Liver (tissue), 9 donors: ENCODE results near the gene PCDH15. TPM values are rescaled to one million over a fixed set of nuclear protein-coding genes. Genes with fewer than 3 reads are reported as not detected.

Source experiments
- DNase-seq: peaks from one replicate; pipeline ENCODE4 v3.0.0-alpha.2; 2017; ENCODE audit warnings: low spot score
- H3K27ac ChIP-seq, 2 donors: one replicate each; pipeline ENCODE4 v1.7.0; 2013; ENCODE audit warnings: inconsistent platforms in 2 of 2, low read length in 2 of 2, control low read depth in 1 of 2, low read depth in 1 of 2, mild to moderate bottlenecking in 1 of 2
- H3K27me3 ChIP-seq, 4 donors: one replicate each; pipeline versions ENCODE4 v1.6.1 to v1.7.0; 2013; ENCODE audit warnings: low read length in 3 of 4, inconsistent platforms in 1 of 4, mild to moderate bottlenecking in 1 of 4, moderate library complexity in 1 of 4; ENCODE audit not compliant: control insufficient read depth in 4 of 4, insufficient read depth in 4 of 4
- H3K36me3 ChIP-seq, 4 donors: one replicate each; pipeline versions ENCODE4 v1.6.1 to v1.7.0; 2013; ENCODE audit warnings: low read length in 3 of 4, mild to moderate bottlenecking in 3 of 4, low read depth in 1 of 4, moderate library complexity in 1 of 4; ENCODE audit not compliant: control insufficient read depth in 4 of 4, insufficient read depth in 3 of 4
- H3K4me1 ChIP-seq, 4 donors: one replicate each; pipeline versions ENCODE4 v1.6.1 to v1.7.0; 2013; ENCODE audit warnings: low read length in 3 of 4, mild to moderate bottlenecking in 3 of 4, moderate library complexity in 1 of 4; ENCODE audit not compliant: control insufficient read depth in 4 of 4, insufficient read depth in 4 of 4
- H3K4me3 ChIP-seq, 3 donors: one replicate each; pipeline versions ENCODE4 v1.6.1 to v1.7.0; 2013; ENCODE audit warnings: low read length in 3 of 3, control low read depth in 1 of 3, low read depth in 1 of 3, mild to moderate bottlenecking in 1 of 3
- H3K9ac ChIP-seq, 2 donors: one replicate each; pipeline ENCODE4 v1.7.0; 2013; ENCODE audit warnings: low read length in 2 of 2, mild to moderate bottlenecking in 2 of 2, moderate library complexity in 2 of 2, control low read depth in 1 of 2, low read depth in 1 of 2
- H3K9me3 ChIP-seq, 4 donors: one replicate each; pipeline versions ENCODE4 v1.6.1 to v1.7.0; 2013; ENCODE audit warnings: low read length in 3 of 4; ENCODE audit not compliant: control insufficient read depth in 4 of 4
- ATF3 ChIP-seq: IDR thresholded peaks from 2 replicates; pipeline ENCODE4 v1.6.1; 2016; ENCODE audit warnings: antibody characterized with exemption
- CTCF ChIP-seq: fragments of 150-350 bp; IDR thresholded peaks from 2 replicates; pipeline ENCODE4 v1.5.1; 2017; ENCODE audit warnings: improper control_type of control experiment, low read depth, low read length; ENCODE audit not compliant: missing input control
- EGR1 ChIP-seq, 2 donors: IDR thresholded peaks; 2 replicates each; pipeline ENCODE4 v1.6.1; 2016 to 2018; ENCODE audit warnings: antibody characterized with exemption in 2 of 2, low read depth in 2 of 2
- FOXA1 ChIP-seq: IDR thresholded peaks from 2 replicates; pipeline ENCODE4 v1.6.1; 2016; ENCODE audit warnings: antibody characterized with exemption
- FOXA2 ChIP-seq: IDR thresholded peaks from 2 replicates; pipeline ENCODE4 v1.6.1; 2016; ENCODE audit warnings: antibody characterized with exemption
- GABPA ChIP-seq, 2 donors: IDR thresholded peaks in 1 of 2; conservative IDR thresholded peaks in 1 of 2; 2 replicates each; pipeline ENCODE4 v1.6.1; 2016; ENCODE audit warnings: antibody characterized with exemption in 2 of 2, mild to moderate bottlenecking in 1 of 2, moderate library complexity in 1 of 2
- HNF4A ChIP-seq, 2 donors: conservative IDR thresholded peaks; 2 replicates each; pipeline ENCODE4 v1.6.1; 2016; ENCODE audit warnings: antibody characterized with exemption in 2 of 2, mild to moderate bottlenecking in 2 of 2
- HNF4G ChIP-seq: IDR thresholded peaks from 2 replicates; pipeline ENCODE4 v1.6.1; 2016; ENCODE audit warnings: antibody characterized with exemption
- JUND ChIP-seq, 2 donors: IDR thresholded peaks; 2 replicates each; pipeline ENCODE4 v1.6.1; 2016; ENCODE audit warnings: antibody characterized with exemption in 2 of 2
- MAX ChIP-seq: IDR thresholded peaks from 2 replicates; pipeline ENCODE4 v1.6.1; 2016; ENCODE audit warnings: antibody characterized with exemption
- NR2F2 ChIP-seq: IDR thresholded peaks from 2 replicates; pipeline ENCODE4 v1.6.1; 2016; ENCODE audit warnings: antibody characterized with exemption
- RAD21 ChIP-seq, 2 donors: IDR thresholded peaks; 2 replicates each; pipeline ENCODE4 v1.6.1; 2016; ENCODE audit warnings: antibody characterized with exemption in 2 of 2, mild to moderate bottlenecking in 2 of 2
- REST ChIP-seq: IDR thresholded peaks from 2 replicates; pipeline ENCODE4 v1.6.1; 2016; ENCODE audit warnings: antibody characterized with exemption, mild to moderate bottlenecking
- RXRA ChIP-seq, 2 donors: IDR thresholded peaks; 2 replicates each; pipeline ENCODE4 v1.6.1; 2017 to 2018; ENCODE audit warnings: antibody characterized with exemption in 2 of 2, mild to moderate bottlenecking in 1 of 2
- SP1 ChIP-seq: IDR thresholded peaks from 2 replicates; pipeline ENCODE4 v1.6.1; 2018; ENCODE audit warnings: antibody characterized with exemption, mild to moderate bottlenecking
- TAF1 ChIP-seq: conservative IDR thresholded peaks from 2 replicates; pipeline ENCODE4 v1.6.1; 2016; ENCODE audit warnings: antibody characterized with exemption, mild to moderate bottlenecking
- YY1 ChIP-seq: IDR thresholded peaks from 2 replicates; pipeline ENCODE4 v1.6.1; 2016; ENCODE audit warnings: antibody characterized with exemption, mild to moderate bottlenecking
- ZBTB33 ChIP-seq: IDR thresholded peaks from 2 replicates; pipeline ENCODE4 v1.6.1; 2016; ENCODE audit warnings: antibody characterized with exemption
- polyA plus RNA-seq, 2 donors: library from polyadenylated mRNA; stranded (reverse) in 1 of 2; unstranded in 1 of 2; fragments of 200-250 nt in 1 of 2; fragments of >200 nt in 1 of 2; fragmentation: Nextera tagmentation in 1 of 2; extraction: Ambion mirVana in 1 of 2; gene quantifications; one replicate each; pipeline versions ENCODE4 v1.2.1 to v1.2.3, GENCODE V29; 2013 to 2015
- total RNA-seq, 2 donors: library from RNA; depleted of rRNA; stranded (reverse); fragments of >200 nt; gene quantifications; one replicate each; pipeline ENCODE4 v1.2.3, GENCODE V29; 2014
- donor health status: healthy.
- donor health status: healthy.
- donor health status: healthy.
- donor health status: healthy.
- donor health status: healthy.

PCDH15 gene
- total and polyA plus RNA-seq, 4 donors: 0.05 TPM; not detected in 3

GRCh38 chr10:54666192-54666591 lies 134.8 kb downstream of the PCDH15 start:
- H3K36me3 ChIP-seq: no peaks in the 10 kb centered on the region
- no peak for DNase-seq
- no peaks in the 10 kb centered on the region for H3K9me3 ChIP-seq
- no peak overlapping the region for H3K4me3 ChIP-seq
- H3K9ac ChIP-seq: no peak overlapping the region
- no peak for TF ChIP-seq ATF3
- TF ChIP-seq GABPA (IDR thresholded peaks at IDR 0.05 in 1 of 2, conservative IDR thresholded peaks at IDR 0.05 in 1 of 2): no peak
- H3K4me1 ChIP-seq: no peaks in the 10 kb centered on the region
- H3K27me3 ChIP-seq: no peaks in the 10 kb centered on the region
- H3K27ac ChIP-seq: no peak overlapping the region

GRCh38 chr10:54665095-54665494 lies 135.9 kb downstream of the PCDH15 start:
- no peaks in the 10 kb centered on the region for H3K36me3 ChIP-seq
- H3K4me1 ChIP-seq: no peaks in the 10 kb centered on the region
- no peak for DNase-seq
- TF ChIP-seq ATF3: no peak
- no peak for TF ChIP-seq ZBTB33
- no peak for TF ChIP-seq REST
- no peak for TF ChIP-seq FOXA1
- no peak for TF ChIP-seq SP1
- no peak for TF ChIP-seq YY1
- TF ChIP-seq EGR1 (IDR thresholded peaks at IDR 0.05; ENCODE audit: low read depth in 2 of 2): no peak
- no peak for TF ChIP-seq GABPA (IDR thresholded peaks at IDR 0.05 in 1 of 2, conservative IDR thresholded peaks at IDR 0.05 in 1 of 2)
- no peak for TF ChIP-seq RXRA (IDR thresholded peaks at IDR 0.05)
- no peak for TF ChIP-seq CTCF
- no peak for TF ChIP-seq JUND (IDR thresholded peaks at IDR 0.05)
- no peak for TF ChIP-seq RAD21 (IDR thresholded peaks at IDR 0.05)
- TF ChIP-seq HNF4A (conservative IDR thresholded peaks at IDR 0.05): no peak
- TF ChIP-seq MAX: no peak
- no peak for TF ChIP-seq HNF4G
- TF ChIP-seq NR2F2: no peak
- TF ChIP-seq FOXA2: no peak
- no peak for TF ChIP-seq TAF1
- no peak overlapping the region for H3K9ac ChIP-seq
- no peaks in the 10 kb centered on the region for H3K27me3 ChIP-seq
- H3K27ac ChIP-seq: no peak overlapping the region
- no peak overlapping the region for H3K4me3 ChIP-seq
- no peaks in the 10 kb centered on the region for H3K9me3 ChIP-seq
